ENCODE results near the gene NPC2.
A peak's percentile ranks its signal among the peaks of the same experiment; 100 is the strongest.

Gene NPC2

DNA sequence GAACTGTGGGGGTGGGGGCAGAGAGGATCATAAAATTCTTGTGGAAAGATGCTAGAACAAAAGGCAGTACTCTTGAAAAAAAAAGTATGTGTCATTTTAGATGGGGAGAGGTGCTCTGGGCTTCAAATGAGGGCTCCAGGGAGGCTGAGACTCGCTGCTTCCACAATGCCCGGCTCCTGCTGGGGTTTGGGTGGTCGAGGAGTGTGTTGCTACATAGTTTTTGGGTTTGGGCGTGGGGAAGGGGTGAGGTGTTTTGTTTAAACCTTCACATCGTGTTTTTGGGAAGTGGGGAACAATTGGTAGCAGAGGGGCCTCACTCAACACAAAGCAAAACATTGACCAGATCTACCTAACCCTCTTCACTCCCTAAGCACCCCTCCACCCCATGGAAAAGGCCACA lies 8.6 kb upstream of the NPC2 start:
- DNase-seq, result no peak

DNA sequence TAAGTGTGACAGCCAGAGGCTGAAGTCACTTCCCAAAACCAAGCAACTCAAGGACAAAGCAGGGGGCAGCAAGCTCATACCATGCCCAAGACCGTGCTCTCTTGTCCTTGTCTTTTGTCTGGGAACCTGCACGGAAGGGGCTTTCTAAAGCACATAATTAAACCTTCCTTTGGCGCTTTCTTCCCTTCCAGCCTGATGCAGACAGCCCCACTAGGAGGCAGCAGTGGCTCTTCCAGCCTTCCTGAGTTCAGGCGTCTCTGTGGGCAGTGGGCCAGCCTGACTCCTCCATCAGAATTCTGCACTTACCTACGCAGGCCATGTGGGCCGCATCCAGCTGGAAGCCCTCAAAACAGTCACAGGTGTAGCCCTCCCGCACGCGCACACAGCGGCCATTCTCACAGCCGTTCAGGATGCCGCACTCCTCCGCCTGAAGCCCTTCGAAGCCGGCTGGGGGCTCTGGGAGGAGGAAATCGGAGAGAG lies 8.1 kb upstream of the NPC2 start:
- DNase-seq, result peak in 1 of 2 experiments; percentile 53

GRCh38 chr14:74500417-74501134 lies 7.5 kb upstream of the NPC2 start:
- DNase-seq, result no peak

DNA sequence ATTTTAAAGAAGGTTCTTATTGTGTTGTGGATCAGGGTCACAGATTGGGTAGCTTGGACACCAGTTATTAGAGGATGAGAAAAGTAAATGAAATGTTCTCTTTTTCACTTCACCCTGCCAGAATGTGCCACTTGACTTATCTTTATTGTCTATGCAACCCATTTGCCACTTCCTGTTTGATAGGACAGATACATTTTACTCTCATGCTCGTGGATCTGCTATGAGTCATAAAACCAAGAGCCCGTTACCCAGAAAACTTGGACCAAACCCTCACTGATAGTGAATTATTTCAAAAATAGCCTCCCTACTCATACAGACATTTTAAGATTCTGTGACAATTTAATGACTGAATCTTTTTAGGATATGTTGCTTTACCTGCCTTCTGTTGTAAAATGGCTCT lies 2.3 kb upstream of the NPC2 start:
- no peak for DNase-seq

GRCh38 chr14:74493343-74494261 lies 497 bp upstream of the NPC2 start, which contains the start of gene ISCA2:
TSS of gene ISCA2 (plus strand) at chr14:74493765. CDS start at chr14:74493775, 10 bp downstream.
- DNase-seq, result peak; percentile 99 to 100

DNA sequence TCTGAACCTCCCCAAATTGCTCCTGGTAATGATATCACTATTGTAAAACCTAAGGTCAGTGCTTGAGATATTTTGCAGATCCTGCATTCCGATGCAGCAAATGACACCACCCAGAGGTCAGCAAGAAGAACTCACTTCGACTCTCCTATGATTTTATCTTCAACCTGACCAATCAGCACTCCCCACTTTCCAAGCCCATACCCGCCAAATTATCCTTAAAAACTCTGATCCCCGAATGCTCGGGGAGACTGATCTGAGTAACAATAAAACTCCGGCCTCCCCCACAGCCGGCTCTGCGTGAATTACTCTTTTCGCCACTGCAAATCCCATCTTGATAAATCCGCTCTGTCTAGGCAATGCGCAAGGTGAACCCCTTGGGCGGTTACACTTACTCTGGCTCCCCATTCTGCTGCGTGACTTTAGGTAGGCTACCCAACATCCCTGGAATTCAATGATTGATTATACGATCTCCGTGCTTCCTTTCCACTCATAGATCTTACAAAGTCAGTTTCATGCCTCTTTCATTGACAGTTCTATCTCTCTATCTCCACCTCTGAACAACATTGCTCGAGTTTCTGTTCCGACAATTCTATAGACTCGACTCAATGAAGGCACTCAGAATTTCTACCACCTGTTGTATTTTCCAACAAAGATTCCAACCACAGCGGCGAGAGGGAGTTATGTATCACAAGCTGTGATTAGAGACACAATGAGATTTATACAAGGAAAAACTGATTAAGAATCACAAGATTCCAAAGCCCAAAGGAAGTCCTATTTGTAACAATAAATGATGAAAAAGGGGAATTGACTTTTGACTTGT lies 939 bp downstream of the NPC2 start:
- no peak for DNase-seq

- no peak for DNase-seq
Observed at GRCh38 chr14:74490486-74490885, 2.6 kb downstream of the NPC2 start.

GRCh38 chr14:74488786-74489397 lies 4.2 kb downstream of the NPC2 start:
- DNase-seq, result no peak

GRCh38 chr14:74486164-74486563 lies 6.9 kb downstream of the NPC2 start:
- DNase-seq, result peak; percentile 29

- no peak for DNase-seq
Observed at GRCh38 chr14:74483321-74483720, 9.8 kb downstream of the NPC2 start.

- DNase-seq, result no peak
Observed at GRCh38 chr14:74482571-74482970, 10.5 kb downstream of the NPC2 start.

GRCh38 chr14:74480046-74480445 lies 13.1 kb downstream of the NPC2 start:
- no peak for DNase-seq

DNA sequence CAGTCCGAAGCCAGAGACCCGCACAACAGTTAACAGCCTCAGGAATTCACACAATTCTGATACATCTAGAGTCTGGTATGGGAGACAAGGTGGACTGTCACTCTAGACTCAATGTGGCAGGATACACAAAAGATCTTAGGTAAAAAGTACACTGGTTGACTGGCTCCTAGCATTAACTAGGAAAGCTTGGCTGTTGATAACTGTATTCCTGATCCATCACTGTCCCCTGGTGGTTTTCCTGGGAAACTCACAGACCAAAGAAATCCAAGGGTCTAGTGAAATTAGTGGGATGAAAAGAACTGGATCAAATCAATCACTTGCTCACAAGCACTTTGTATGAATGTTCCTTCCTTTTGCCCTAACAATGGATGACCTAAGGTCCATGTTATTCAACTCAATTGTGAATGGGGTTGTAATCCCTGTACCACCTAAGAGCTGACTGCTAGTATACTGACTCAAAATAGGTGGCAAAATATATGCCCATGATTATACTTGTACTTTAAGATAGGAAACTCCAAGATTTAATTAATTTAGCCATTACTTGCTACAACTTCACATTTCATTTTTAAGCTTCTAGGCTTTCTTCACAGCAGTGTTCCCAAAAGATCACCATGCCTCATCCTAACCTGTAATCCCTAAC lies 14.0 kb downstream of the NPC2 start:
- no peak for DNase-seq

DNA sequence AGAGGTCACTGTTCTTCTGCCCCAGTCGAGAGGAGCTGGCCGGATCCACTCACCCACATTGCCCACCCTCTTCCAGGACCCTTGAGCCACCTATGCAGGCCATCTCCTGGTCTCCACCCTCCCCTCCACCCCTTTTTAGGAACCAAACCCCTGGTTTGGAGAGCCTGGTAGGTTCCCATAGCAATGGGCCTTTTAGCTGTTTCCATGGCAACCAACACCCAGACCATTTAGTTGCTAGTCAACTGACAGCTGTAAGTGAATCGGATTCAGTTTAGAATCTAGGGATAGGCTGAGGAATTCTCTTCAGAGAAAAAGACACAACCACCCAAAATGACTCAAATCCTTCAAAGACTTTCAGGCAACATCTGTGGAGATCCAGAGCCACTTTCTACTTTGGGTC lies 16.5 kb downstream of the NPC2 start:
- DNase-seq, result no peak

- no peak for DNase-seq
Observed at GRCh38 chr14:74476107-74476506, 17.0 kb downstream of the NPC2 start.

- no peak for DNase-seq
Observed at GRCh38 chr14:74475678-74476077, 17.4 kb downstream of the NPC2 start.

DNA sequence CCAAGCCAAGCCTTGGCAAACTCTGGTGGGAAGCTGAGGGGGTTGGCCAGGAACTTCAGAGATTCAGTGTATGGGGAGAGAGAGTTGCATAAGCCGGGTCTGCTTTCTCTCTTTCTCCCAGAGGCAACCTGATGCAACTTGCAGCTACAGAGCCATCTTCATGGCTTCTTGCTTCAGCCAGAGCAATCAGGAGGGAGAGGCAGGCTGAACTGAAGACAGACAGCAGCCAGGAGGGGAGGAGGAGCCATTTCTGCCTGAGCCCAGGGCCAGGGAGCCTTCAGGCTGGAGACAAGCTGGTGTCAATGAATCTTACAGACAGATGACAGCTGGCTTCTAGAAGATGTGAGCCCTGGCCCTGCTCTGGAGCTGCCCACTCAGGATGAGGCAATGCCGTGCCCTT lies 18.7 kb downstream of the NPC2 start:
- no peak for DNase-seq

DNA sequence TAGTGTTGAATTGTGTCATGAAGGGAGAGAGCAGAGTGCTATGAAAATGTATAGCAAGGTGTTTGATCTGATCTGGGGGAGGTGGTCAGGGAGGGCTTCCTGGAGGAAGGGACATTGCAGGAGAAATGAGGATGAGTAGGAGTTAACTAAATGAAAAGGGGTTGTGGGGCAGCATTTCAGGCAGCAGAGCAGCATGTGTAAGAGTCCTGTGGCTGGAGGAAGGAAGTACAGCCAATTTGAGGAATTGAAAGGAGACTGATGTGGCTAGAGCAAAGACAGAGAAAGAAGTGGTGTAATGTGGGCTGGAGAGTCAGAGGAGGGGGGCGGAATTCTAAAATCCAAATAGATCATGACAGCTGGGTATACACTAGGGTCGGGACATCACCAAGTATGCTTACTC lies 20.5 kb downstream of the NPC2 start:
- no peak for DNase-seq

DNA sequence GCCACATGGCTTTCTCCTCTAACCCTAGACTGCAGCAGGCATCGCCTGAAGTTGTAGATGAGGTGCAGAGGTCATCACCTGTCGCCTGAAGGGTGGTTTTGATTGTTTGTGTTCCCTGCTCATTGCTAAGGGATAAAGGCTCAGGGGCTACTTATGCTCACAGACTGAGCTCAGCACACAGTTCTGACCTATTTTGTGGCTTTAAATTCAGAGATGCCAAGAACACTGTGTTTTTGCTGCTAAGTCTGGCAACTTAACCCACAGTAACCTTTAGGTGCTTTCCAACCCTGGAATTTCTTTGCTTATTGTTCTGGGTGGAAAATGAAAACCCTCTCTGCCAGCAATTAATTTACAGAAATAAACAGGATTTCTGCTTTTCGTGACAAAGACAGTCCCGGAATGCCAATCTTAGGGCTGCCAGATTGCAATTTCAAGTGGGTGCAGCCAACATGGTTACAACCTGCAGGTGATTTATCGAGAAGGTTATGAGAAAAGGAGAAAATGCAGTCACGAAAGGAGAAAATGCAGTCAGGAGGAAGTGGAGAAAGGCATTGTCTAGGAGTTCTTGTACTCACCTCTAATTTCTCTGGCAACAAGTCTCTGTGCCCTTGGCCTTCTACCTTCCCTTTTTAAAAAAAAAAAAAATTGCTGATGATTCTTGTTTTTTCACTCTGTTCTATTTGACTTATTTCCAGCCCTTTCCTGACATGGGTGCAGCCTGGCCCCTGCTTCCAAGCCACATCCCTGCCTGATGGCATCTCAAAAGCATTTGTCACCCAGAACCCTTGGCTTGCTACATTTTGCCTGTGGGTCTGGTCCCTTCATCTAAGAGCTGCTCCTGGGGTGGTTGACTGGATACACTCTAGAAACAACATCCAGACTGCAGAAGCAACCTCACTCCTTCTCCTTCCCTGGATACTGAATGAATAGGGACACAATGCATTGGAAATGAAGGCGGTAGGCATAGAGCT lies 23.3 kb downstream of the NPC2 start:
- no peak for DNase-seq

DNA sequence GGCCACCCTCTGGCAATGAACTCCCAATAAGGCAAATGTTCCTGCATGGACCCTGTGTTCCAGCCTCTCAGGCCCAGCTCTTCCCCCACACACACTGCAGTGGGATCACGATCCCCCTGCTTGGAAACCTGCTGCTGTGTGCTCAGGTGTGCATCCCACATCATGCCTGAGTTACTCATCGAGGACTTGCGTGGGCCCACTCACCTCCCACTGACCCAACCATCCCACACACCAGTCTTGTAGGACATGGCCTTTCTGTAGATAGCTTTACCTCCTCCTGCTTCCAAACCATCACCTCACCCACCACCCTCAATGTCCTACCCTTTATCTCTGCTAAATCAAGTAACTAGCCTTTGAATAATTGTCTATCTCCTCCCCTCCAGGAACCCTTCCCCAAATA lies 24.6 kb downstream of the NPC2 start:
- DNase-seq, result no peak

DNA sequence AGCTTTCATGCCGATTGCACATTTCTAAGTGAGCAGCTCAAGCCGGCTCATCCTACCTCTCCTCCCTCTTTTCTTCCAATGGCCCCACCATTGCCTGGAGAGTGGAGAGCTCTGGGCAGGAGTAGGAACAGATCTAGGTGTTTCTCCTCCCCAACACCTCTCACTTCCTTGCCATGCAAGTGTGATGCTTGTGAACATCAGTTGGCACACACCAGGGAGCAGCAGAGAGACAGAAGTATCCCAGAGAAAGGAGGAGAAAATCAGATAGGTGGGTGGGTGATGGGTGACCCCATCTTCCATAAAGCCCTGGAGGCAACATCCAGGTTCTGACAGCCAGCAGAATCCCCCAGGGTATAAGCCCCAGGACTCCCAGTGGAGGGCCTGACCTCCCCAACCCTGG lies 27.8 kb downstream of the NPC2 start:
- no peak for DNase-seq

All from NCI-H187 (cell line).